ENCODE measurements around the gene TM9SF4. TPM values are rescaled to one million over a fixed set of nuclear protein-coding genes. Genes with fewer than 3 reads are reported as not detected.

The TM9SF4 gene
- total RNA-seq, 4 donors from 2014 or later, result 15.9 to 49.0 (median 28.1) TPM

- H3K4me1 ChIP-seq, result no peaks in the 10 kb centered on the region
- no peaks in the 10 kb centered on the region for H3K27me3 ChIP-seq
- H3K36me3 ChIP-seq, result no peaks in the 10 kb centered on the region
- no peak overlapping the region for H3K4me3 ChIP-seq
- no peak for TF ChIP-seq POLR2A (IDR thresholded peaks at IDR 0.05)
- no peak for TF ChIP-seq CTCF (IDR thresholded peaks at IDR 0.05)
- no peak for DNase-seq
- no peak overlapping the region for H3K27ac ChIP-seq
- intact Hi-C loops (cut with DNase I; ENCODE audit: low total_unique reads), result no loop called here
- no peaks in the 10 kb centered on the region for H3K9me3 ChIP-seq
Observed at GRCh38 chr20:32134026-32134425, 24.5 kb downstream of the TM9SF4 start.

- no peak for DNase-seq
- TF ChIP-seq CTCF (IDR thresholded peaks at IDR 0.05), result no peak
- no peak for TF ChIP-seq POLR2A (IDR thresholded peaks at IDR 0.05)
- Histone ChIP-seq H3K27ac (no peak overlapping the region), H3K9me3 (no peaks in the 10 kb centered on the region), H3K36me3 (no peaks in the 10 kb centered on the region), H3K27me3 (no peaks in the 10 kb centered on the region), H3K4me1 (no peaks in the 10 kb centered on the region), H3K4me3 (no peak overlapping the region)
- intact Hi-C loops (cut with DNase I; ENCODE audit: low total_unique reads), result no loop called here
Observed at GRCh38 chr20:32135983-32136515, 26.5 kb downstream of the TM9SF4 start.

GRCh38 chr20:32138921-32139320, 29.4 kb downstream of the TM9SF4 start:
- no peaks in the 10 kb centered on the region for H3K36me3 ChIP-seq
- intact Hi-C loops (cut with DNase I; ENCODE audit: low total_unique reads), result no loop called here

GRCh38 chr20:32139947-32140346, 30.4 kb downstream of the TM9SF4 start:
- no peaks in the 10 kb centered on the region for H3K4me1 ChIP-seq
- H3K27me3 ChIP-seq, result no peaks in the 10 kb centered on the region
- TF ChIP-seq CTCF (IDR thresholded peaks at IDR 0.05) (no peak), POLR2A (IDR thresholded peaks at IDR 0.05) (no peak)
- intact Hi-C loops (cut with DNase I; ENCODE audit: low total_unique reads), result no loop called here
- no peak overlapping the region for H3K4me3 ChIP-seq
- DNase-seq, result no peak
- H3K27ac ChIP-seq, result no peak overlapping the region
- H3K36me3 ChIP-seq, result no peaks in the 10 kb centered on the region
- no peaks in the 10 kb centered on the region for H3K9me3 ChIP-seq

More at GRCh38 chr20:32138921-32139320, 29.4 kb downstream of the TM9SF4 start:
- TF ChIP-seq CTCF (IDR thresholded peaks at IDR 0.05), result no peak
- TF ChIP-seq POLR2A (IDR thresholded peaks at IDR 0.05), result no peak
- Histone ChIP-seq H3K27me3 (no peaks in the 10 kb centered on the region), H3K9me3 (no peaks in the 10 kb centered on the region), H3K4me3 (no peak overlapping the region), H3K4me1 (no peaks in the 10 kb centered on the region), H3K27ac (no peak overlapping the region)
- DNase-seq, result no peak

- no peak for DNase-seq
- Histone ChIP-seq H3K4me1 (no peaks in the 10 kb centered on the region), H3K27ac (no peak overlapping the region), H3K4me3 (no peak overlapping the region), H3K9me3 (no peaks in the 10 kb centered on the region), H3K27me3 (no peaks in the 10 kb centered on the region), H3K36me3 (no peaks in the 10 kb centered on the region)
- TF ChIP-seq CTCF (IDR thresholded peaks at IDR 0.05), result no peak
- TF ChIP-seq POLR2A (IDR thresholded peaks at IDR 0.05), result no peak
- intact Hi-C loops (cut with DNase I; ENCODE audit: low total_unique reads), result no loop called here
Observed at GRCh38 chr20:32140603-32141002, 31.1 kb downstream of the TM9SF4 start.

Measured in uterus (tissue), 4 donors.